Natural killer cell (primary cell): Measurements from ENCODE around the gene VPS13D. TPM values are rescaled to one million over a fixed set of nuclear protein-coding genes. Genes with fewer than 3 reads are reported as not detected.

Experiments
- ATAC-seq, 3 donors: fragments of 150-1000 bp in 2 of 3; fragments of 200-7000 bp in 1 of 3; cut with Tn5 transposase; 1 replicate in 1 of 3; 2 replicates in 2 of 3; pipeline ENCODE4 v1.10.0; 2021; ENCODE audit warnings: mild to moderate bottlenecking in 2 of 3, moderate library complexity in 2 of 3
- DNase-seq, 2 donors: peaks; one replicate each; pipeline versions ENCODE4 v3.0.0 to v3.0.0-alpha.2; 2013 to 2021; ENCODE audit warnings: mixed read lengths in 1 of 2
- H3K27ac ChIP-seq: one replicate; pipeline ENCODE4 v1.5.1; 2013; ENCODE audit warnings: mild to moderate bottlenecking, low read length
- H3K27me3 ChIP-seq: one replicate; pipeline ENCODE4 v1.6.1; 2013; ENCODE audit warnings: low read length; ENCODE audit not compliant: control insufficient read depth, insufficient read depth
- H3K36me3 ChIP-seq: one replicate; pipeline ENCODE4 v1.6.1; 2013; ENCODE audit warnings: low read length; ENCODE audit not compliant: control insufficient read depth, insufficient read depth
- H3K4me1 ChIP-seq: one replicate; pipeline ENCODE4 v1.6.1; 2013; ENCODE audit warnings: low read length; ENCODE audit not compliant: control insufficient read depth, insufficient read depth
- H3K4me3 ChIP-seq: one replicate; pipeline ENCODE4 v1.5.1; 2013; ENCODE audit warnings: low read length
- H3K9me3 ChIP-seq: one replicate; pipeline ENCODE4 v1.6.1; 2013; ENCODE audit warnings: low read length; ENCODE audit not compliant: control insufficient read depth, insufficient read depth
- H3K27ac Mint-ChIP-seq, 2 donors: one replicate each; pipeline ENCODE4 v1.8.0; 2022; ENCODE audit warnings: mild to moderate bottlenecking in 2 of 2, mixed read lengths in 2 of 2, moderate library complexity in 1 of 2
- H3K27me3 Mint-ChIP-seq, 2 donors: one replicate each; pipeline ENCODE4 v1.8.0; 2022; ENCODE audit warnings: low read depth in 2 of 2, mixed read lengths in 2 of 2
- H3K36me3 Mint-ChIP-seq: one replicate; pipeline ENCODE4 v1.8.0; 2022; ENCODE audit warnings: mixed read lengths
- H3K4me1 Mint-ChIP-seq, 2 donors: one replicate each; pipeline ENCODE4 v1.8.0; 2022; ENCODE audit warnings: mixed read lengths in 2 of 2
- H3K4me3 Mint-ChIP-seq: one replicate; pipeline ENCODE4 v1.8.0; 2022; ENCODE audit warnings: mild to moderate bottlenecking, moderate library complexity, mixed read lengths
- H3K9me3 Mint-ChIP-seq, 2 donors: one replicate each; pipeline ENCODE4 v1.8.0; 2022; ENCODE audit warnings: mixed read lengths in 2 of 2
- WGBS: methylation state at CpG from one replicate; pipeline ENCODE4 v1.1.7; 2013; ENCODE audit warnings: missing lambda C conversion rate; ENCODE audit not compliant: insufficient coverage; 5-methylcytosine and 5-hydroxymethylcytosine counted together
- intact Hi-C: fragments of 100-400 bp; cut with micrococcal nuclease; formaldehyde crosslinking; loops from one replicate; pipeline ENCODE4 v1.14.2; 2022
- total RNA-seq, 4 donors: library from RNA; stranded (reverse); fragments of 120-200 nt in 1 of 4; gene quantifications; one replicate each; pipeline versions ENCODE4 v1.2.3 to v1.2.4, GENCODE V29; 2013 to 2022
- TF ChIP-seq, protein P1 (sequence below): fragments of 200-600 bp; IDR thresholded peaks from one replicate; pipeline ENCODE4 v1.8.0; 2022; ENCODE audit warnings: antibody characterized with exemption

The VPS13D gene
- total RNA-seq, 3 donors from 2014 or later (not counting 1 experiment from before 2014, with no cell fraction given), result 66.3 to 94.0 (median 81.7) TPM

DNA sequence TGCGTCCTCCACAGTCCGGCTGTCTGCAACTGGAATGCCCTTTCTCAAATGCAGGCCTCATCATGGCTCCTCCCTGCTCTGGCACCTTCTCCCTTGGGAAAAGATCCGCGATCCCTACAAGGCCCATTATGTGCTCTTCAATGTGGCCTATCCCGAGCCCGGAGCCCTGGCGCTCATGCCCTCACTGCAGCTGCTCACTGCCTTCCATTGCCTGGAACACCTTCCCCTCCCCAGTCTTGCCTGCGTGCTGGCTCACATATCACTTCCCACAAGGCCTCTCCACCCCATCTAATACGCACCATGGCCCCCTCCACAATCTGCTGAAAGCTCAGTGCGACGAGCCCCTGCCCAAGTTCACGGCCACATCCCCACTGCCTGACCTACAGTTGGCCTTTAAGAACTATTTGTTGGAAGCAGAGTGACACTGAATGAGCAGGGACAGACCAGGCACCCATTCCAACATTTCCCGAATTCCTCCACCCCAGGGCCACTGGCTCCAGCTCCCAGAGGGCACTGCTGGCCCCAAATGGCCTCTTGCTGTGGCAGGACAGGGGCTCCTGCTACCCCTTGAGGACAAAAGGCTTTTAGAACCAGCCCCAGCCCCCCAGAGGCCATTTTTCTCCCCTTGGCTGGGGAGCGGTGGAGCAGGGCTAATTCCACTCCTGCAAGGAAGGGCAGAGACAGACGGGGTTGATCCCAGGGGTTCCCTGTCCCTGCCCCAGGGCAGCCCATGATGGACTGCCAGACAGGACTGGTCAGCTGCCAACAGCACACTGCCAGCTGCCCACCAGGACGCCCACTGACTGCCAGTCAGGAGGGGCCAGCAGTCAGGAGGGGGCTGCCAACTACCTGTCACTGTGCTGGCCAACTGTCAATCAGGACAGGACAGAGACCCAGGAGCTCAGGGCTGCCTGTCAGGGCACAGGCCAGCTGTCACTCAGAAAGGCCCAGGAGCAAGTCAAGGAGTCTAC is 323.4 kb downstream of the VPS13D start:
- Histone ChIP-seq H3K9me3 (no peaks in the 10 kb centered on the region), H3K36me3 (no peaks in the 10 kb centered on the region), H3K27me3 (no peaks in the 10 kb centered on the region), H3K4me3 (no peak overlapping the region), H3K4me1 (peaks cover 5% of the 10 kb centered on the region), H3K27ac (no peak overlapping the region)
- TF ChIP-seq, protein P1, sequence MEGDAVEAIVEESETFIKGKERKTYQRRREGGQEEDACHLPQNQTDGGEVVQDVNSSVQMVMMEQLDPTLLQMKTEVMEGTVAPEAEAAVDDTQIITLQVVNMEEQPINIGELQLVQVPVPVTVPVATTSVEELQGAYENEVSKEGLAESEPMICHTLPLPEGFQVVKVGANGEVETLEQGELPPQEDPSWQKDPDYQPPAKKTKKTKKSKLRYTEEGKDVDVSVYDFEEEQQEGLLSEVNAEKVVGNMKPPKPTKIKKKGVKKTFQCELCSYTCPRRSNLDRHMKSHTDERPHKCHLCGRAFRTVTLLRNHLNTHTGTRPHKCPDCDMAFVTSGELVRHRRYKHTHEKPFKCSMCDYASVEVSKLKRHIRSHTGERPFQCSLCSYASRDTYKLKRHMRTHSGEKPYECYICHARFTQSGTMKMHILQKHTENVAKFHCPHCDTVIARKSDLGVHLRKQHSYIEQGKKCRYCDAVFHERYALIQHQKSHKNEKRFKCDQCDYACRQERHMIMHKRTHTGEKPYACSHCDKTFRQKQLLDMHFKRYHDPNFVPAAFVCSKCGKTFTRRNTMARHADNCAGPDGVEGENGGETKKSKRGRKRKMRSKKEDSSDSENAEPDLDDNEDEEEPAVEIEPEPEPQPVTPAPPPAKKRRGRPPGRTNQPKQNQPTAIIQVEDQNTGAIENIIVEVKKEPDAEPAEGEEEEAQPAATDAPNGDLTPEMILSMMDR, result no peak
- no peaks in the 10 kb centered on the region for H3K27me3 Mint-ChIP-seq
- no peak overlapping the region for H3K27ac Mint-ChIP-seq
- no peak overlapping the region for H3K4me3 Mint-ChIP-seq
- ATAC-seq (no peak), DNase-seq (no peak)
- no peaks in the 10 kb centered on the region for H3K36me3 Mint-ChIP-seq
- 95% methylated on average over 16 of the region's 16 CpGs for WGBS
- intact Hi-C loops, result no loop called here
- no peaks in the 10 kb centered on the region for H3K9me3 Mint-ChIP-seq
- H3K4me1 Mint-ChIP-seq, result peaks cover 5 to 17% of the 10 kb centered on the region in 2 donors

DNA sequence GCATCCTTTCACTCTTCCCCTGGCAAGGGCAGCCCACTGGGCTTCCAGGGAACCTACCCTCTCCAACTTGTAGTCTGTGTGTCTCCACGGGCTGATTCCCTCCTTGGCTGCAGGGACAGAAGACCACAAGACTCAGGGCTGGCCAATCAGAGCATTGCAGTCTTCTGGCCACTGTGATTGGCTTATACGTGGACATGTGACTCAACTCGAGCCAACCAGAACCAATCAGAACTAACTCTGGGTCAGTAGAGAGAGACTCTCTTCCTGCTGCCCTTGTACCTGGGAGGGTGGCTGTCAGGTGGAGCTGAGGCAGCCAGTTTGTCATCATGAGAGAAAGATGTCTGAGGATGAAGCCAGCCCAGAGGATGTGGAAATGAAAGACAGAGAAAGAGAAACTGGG is 324.1 kb downstream of the VPS13D start:
- no peaks in the 10 kb centered on the region for H3K27me3 ChIP-seq

DNA sequence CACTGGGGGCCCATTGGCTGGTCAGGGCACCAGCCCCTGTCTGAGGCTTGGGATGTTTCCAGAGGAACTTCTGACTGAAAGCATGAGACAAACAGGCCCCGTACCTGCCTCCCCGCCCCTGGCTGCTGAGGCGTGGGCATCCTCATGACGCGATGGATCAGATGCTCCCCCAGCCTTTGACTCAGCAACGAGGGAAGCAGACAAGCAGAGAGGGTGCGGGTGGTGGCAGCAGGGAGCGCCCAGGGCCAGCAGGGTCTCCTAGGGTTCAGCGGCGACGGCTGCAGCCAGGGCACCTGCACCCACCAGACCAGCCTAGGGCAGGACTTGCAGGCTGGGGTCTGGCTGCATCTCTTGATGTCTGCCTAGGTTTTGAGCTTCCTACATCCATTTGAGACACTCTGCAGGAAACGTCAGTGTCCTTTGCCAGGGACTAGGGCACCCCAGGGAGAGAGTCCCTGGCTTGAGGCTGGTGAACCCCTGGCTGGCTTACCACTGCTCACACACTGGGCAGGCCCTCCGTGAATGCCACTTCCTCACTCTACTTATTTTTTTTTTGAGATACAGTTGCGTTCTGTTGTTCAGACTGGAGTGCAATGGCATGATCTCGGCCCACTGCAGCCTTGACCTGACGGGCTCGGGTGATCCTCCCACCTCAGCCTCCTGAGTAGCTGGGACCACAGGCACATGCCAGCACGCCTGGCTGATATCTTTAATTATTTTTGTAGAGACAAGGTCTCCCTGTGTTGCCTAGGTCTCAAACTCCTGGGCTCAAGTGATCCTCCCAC is 324.9 kb downstream of the VPS13D start:
- H3K27me3 Mint-ChIP-seq, result no peaks in the 10 kb centered on the region
- ATAC-seq (no peak), DNase-seq (no peak)
- TF ChIP-seq, protein P1, result no peak
- Histone ChIP-seq H3K9me3 (no peaks in the 10 kb centered on the region), H3K4me3 (no peak overlapping the region), H3K27me3 (no peaks in the 10 kb centered on the region), H3K4me1 (peaks cover 5% of the 10 kb centered on the region), H3K36me3 (no peaks in the 10 kb centered on the region), H3K27ac (no peak overlapping the region)
- intact Hi-C loops, result no loop called here
- no peak overlapping the region for H3K27ac Mint-ChIP-seq
- no peaks in the 10 kb centered on the region for H3K36me3 Mint-ChIP-seq
- H3K4me3 Mint-ChIP-seq, result no peak overlapping the region
- no peaks in the 10 kb centered on the region for H3K9me3 Mint-ChIP-seq
- H3K4me1 Mint-ChIP-seq, result peaks cover 5 to 17% of the 10 kb centered on the region in 2 donors
- 91% methylated on average over 18 of the region's 18 CpGs for WGBS

More for the DNA sequence above, 324.1 kb downstream of the VPS13D start:
- Histone ChIP-seq H3K9me3 (no peaks in the 10 kb centered on the region), H3K4me3 (no peak overlapping the region), H3K36me3 (no peaks in the 10 kb centered on the region), H3K27ac (no peak overlapping the region), H3K4me1 (peaks cover 5% of the 10 kb centered on the region)
- ATAC-seq, result no peak
- H3K27ac Mint-ChIP-seq, result no peak overlapping the region
- intact Hi-C loops, result no loop called here
- no peaks in the 10 kb centered on the region for H3K27me3 Mint-ChIP-seq
- DNase-seq, result no peak
- H3K4me3 Mint-ChIP-seq, result no peak overlapping the region
- H3K36me3 Mint-ChIP-seq, result no peaks in the 10 kb centered on the region
- 90% methylated on average over 3 of the region's 3 CpGs for WGBS
- TF ChIP-seq, protein P1, result no peak
- H3K9me3 Mint-ChIP-seq, result no peaks in the 10 kb centered on the region
- H3K4me1 Mint-ChIP-seq, result peaks cover 5 to 17% of the 10 kb centered on the region in 2 donors
